Colonic mucosa (tissue), 4 donors: Measurements from ENCODE around the gene ZFYVE19. TPM values are rescaled to one million over a fixed set of nuclear protein-coding genes. Genes with fewer than 3 reads are reported as not detected.

Experiments
- DNase-seq: peaks from one replicate; pipeline ENCODE4 v3.0.0-alpha.2; 2020
- H3K27ac ChIP-seq: fragments of 200-600 bp; one replicate; pipeline ENCODE4 v1.8.0; 2021
- H3K27me3 ChIP-seq: fragments of 200-600 bp; one replicate; pipeline ENCODE4 v1.8.0; 2021
- H3K36me3 ChIP-seq: fragments of 200-600 bp; one replicate; pipeline ENCODE4 v1.8.0; 2021
- H3K4me1 ChIP-seq: fragments of 200-600 bp; one replicate; pipeline ENCODE4 v1.8.0; 2021; ENCODE audit warnings: mild to moderate bottlenecking
- H3K4me3 ChIP-seq: fragments of 200-600 bp; one replicate; pipeline ENCODE4 v1.8.0; 2021
- H3K9ac ChIP-seq, 2 donors: one replicate each; pipeline ENCODE4 v1.7.0; 2013; ENCODE audit warnings: control low read depth in 2 of 2, low read depth in 2 of 2, low read length in 2 of 2
- H3K9me3 ChIP-seq: fragments of 200-600 bp; one replicate; pipeline ENCODE4 v1.8.0; 2021
- CTCF ChIP-seq: fragments of 200-600 bp; IDR thresholded peaks from one replicate; pipeline ENCODE4 v1.8.0; 2022; ENCODE audit warnings: antibody characterized with exemption, mild to moderate bottlenecking
- intact Hi-C: fragments of 100-400 bp; cut with DNase I; formaldehyde crosslinking; loops from one replicate; pipeline ENCODE4 v1.14.1; 2022
- total RNA-seq, 2 donors: library from RNA; stranded (reverse); fragmentation: NEBNext Ultra II Directional in 1 of 2; extraction: Animal tissue kit (Norgen Biotek cat#: 25700) in 1 of 2; gene quantifications; one replicate each; pipeline ENCODE4 v1.2.1, GENCODE V29; 2021
- donor health status: healthy.
- donor health status: DM: no; HTN: no; CAD: no.
- donor health status: DM: no; HTN: no; CAD: no.

ZFYVE19 gene
- total RNA-seq, 2 donors from 2014 or later: 22.9 to 27.9 TPM

DNA sequence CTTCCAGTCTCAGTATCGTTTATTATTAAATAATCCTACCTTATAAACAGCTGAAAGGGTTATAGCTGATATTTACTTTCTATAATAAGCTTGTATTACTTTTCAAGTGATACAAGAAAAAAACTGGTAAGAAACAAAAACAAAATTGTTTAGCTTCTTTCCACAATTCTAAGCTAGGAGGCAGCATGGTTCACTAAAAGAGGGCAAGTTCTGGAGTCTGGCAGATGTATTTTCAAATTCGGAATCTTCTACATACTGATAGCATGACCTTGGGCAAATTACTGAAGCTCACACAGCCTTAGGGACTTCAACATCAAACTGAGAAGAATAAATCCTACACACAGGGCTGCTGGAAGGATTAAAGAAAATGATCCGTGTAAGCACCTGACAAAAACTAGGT, 21.7 kb upstream of the ZFYVE19 start:
- Histone ChIP-seq H3K4me1 (peaks cover 10% of the 10 kb centered on the region), H3K9me3 (no peaks in the 10 kb centered on the region), H3K27ac (peak overlapping the region; percentile 79), H3K4me3 (no peak overlapping the region), H3K36me3 (no peaks in the 10 kb centered on the region), H3K27me3 (no peaks in the 10 kb centered on the region), H3K9ac (peak overlapping the region in 1 of 2 donors; percentile 36)
- no peak for TF ChIP-seq CTCF
- DNase-seq: no peak
- intact Hi-C loops: loop anchor here (10.0 kb wide), 1 partner anchor 110 kb away; the partner anchor contains the start of gene VPS18

GRCh38 chr15:40785814-40786213, 21.1 kb upstream of the ZFYVE19 start:
- H3K4me3 ChIP-seq: no peak overlapping the region
- no peaks in the 10 kb centered on the region for H3K27me3 ChIP-seq
- no peaks in the 10 kb centered on the region for H3K36me3 ChIP-seq
- no peaks in the 10 kb centered on the region for H3K9me3 ChIP-seq
- peaks cover 10% of the 10 kb centered on the region for H3K4me1 ChIP-seq
- intact Hi-C loops: loop anchor here (10.0 kb wide), 1 partner anchor 109 kb away; the partner anchor contains the start of gene VPS18
- no peak for TF ChIP-seq CTCF
- H3K9ac ChIP-seq: peak overlapping the region in 1 of 2 donors; percentile 36
- DNase-seq: no peak
- peak overlapping the region; percentile 79 for H3K27ac ChIP-seq

DNA sequence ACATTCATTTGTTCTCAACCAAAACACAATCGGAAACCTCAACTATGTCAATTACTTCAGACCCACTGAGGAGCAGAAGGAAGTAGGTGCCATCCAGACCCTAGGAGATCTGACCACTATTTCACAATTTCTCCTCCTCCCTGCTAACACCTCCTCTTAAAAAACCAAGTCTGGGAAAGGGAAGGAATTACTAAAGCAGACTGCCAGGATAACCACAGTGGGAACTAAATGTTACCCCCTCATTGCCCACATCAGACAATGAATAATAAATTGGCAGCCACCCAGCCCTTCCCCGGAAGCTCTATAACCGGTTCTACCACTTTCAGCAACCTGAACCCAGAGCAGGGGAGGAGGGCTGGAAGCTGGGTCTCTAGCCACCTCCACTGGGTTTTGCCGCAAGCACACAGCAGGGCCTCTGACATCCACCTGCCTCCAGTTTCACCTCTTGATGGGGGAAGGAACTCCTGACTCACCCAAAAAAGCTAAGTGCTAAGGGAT, 19.5 kb upstream of the ZFYVE19 start:
- Histone ChIP-seq H3K27me3 (no peaks in the 10 kb centered on the region), H3K4me1 (peaks cover 10% of the 10 kb centered on the region), H3K4me3 (no peak overlapping the region), H3K27ac (peak overlapping the region; percentile 79), H3K36me3 (no peaks in the 10 kb centered on the region), H3K9ac (peak overlapping the region in 1 of 2 donors; percentile 76), H3K9me3 (no peaks in the 10 kb centered on the region)
- DNase-seq: peak; percentile 88
- no peak for TF ChIP-seq CTCF
- intact Hi-C loops: loop anchor here (10.0 kb wide), 1 partner anchor 107 kb away; the partner anchor contains the start of gene VPS18

DNA sequence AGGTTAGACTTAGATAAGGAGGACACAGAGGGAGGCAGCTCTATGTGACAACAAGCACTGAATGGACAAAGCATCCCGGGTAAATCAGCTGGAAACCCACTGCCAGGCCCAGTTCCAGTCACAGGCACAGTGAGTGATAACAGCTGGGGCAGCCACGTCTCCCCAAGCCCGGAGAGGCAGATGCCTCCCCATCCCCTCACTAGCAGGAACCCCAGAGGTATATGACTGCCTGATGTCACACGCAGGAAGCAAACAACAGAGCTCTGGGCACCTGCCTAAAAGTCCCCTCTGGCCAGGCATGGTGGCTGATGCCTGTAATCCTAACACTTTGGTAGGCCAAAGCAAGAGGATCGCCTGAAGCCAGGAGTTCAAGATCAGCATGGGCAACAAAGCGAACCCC, 18.9 kb upstream of the ZFYVE19 start:
- H3K4me1 ChIP-seq: peaks cover 10% of the 10 kb centered on the region

DNA sequence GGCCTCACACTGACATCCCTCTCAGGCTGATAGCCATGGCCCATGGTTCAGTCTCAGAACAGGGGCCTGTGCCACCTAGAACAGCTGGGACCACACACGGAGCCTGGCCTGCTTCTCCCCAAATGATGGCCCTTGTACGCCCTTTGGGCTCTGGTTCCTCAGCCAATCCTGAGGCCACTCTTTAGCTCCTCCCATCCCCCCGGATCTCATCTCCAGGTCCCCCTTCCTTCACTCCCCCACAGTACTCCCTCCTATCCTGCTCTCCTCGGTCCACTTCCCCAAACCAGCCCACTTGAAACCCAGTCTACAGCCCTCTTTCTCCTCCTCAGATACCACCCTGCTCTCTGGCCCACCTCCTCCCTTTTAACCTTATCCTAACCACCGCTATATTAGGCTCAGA, 17.8 kb upstream of the ZFYVE19 start:
- Histone ChIP-seq H3K9ac (peak overlapping the region in 1 of 2 donors; percentile 38), H3K4me1 (peaks cover 17% of the 10 kb centered on the region), H3K4me3 (no peak overlapping the region), H3K27ac (peak overlapping the region; percentile 47), H3K9me3 (no peaks in the 10 kb centered on the region), H3K36me3 (no peaks in the 10 kb centered on the region), H3K27me3 (no peaks in the 10 kb centered on the region)
- no peak for TF ChIP-seq CTCF
- DNase-seq: no peak
- intact Hi-C loops: loop anchor here (10.0 kb wide), 1 partner anchor 106 kb away; the partner anchor contains the start of gene VPS18

More for the DNA sequence above, 18.9 kb upstream of the ZFYVE19 start:
- H3K36me3 ChIP-seq: no peaks in the 10 kb centered on the region
- peak overlapping the region in 1 of 2 donors; percentile 76 for H3K9ac ChIP-seq
- intact Hi-C loops: loop anchor here (10.0 kb wide), 1 partner anchor 107 kb away; the partner anchor contains the start of gene VPS18
- peak overlapping the region; percentile 79 for H3K27ac ChIP-seq
- DNase-seq: no peak
- TF ChIP-seq CTCF: no peak
- no peaks in the 10 kb centered on the region for H3K27me3 ChIP-seq
- no peaks in the 10 kb centered on the region for H3K9me3 ChIP-seq
- H3K4me3 ChIP-seq: no peak overlapping the region
